HFF-Myc (cell line): Measurements from ENCODE around the gene NR3C2.

Experiments
- DNase-seq: peaks from one replicate; pipeline ENCODE4 v3.0.0-alpha.2; 2011; ENCODE audit warnings: low read depth; ENCODE audit errors: extremely low read depth
- H3K4me3 ChIP-seq: replicated peaks from 2 replicates; pipeline ENCODE4 v1.5.1; 2011; ENCODE audit warnings: low read depth, mild to moderate bottlenecking, control low read depth, low read length
- TF ChIP-seq, protein P1 (sequence below): IDR thresholded peaks from 2 replicates; pipeline ENCODE4 v1.5.1; 2012; ENCODE audit warnings: mild to moderate bottlenecking, low read depth, low read length, control low read depth; ENCODE audit errors: missing control alignments

The NR3C2 gene

DNA sequence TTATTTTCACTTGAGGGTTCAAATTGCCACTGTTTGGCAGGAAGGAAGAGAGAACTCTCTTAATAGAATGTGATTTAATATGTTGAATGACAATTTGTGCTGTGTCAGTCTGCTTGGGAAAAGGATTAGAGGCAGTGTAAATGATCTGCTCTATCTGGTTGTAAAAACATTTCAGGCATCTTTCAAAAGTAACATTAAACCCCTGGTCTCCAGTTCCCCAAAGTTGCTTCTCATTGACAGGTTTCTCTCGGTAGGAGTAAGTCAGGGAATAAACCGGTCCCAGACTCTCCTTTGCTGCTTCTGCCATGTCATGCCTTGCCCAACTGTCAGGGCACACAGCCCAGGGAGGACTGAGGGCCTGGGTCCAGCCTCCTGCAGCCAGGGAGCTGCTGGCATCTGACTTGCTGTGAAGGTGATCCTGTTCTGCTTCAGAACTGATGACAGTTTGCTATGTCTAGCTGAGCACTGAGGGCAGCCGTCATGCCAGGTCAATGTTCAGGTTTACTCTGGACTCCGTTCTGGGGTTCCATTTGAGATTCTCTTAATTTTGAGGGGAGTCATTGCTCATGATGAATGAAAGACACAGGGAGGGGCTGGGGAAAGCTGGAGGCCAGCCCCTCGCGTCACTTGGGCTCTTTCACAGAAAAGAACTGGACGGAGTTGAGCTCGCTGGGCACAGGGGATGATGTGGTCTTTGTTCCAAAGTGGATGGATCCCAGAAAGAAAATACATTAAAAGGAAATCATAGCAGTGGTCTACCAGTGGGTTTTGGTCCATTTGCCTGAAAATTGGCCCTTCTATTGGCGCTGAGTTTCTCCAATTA is 397.9 kb downstream of the NR3C2 start:
- no peak overlapping the region for H3K4me3 ChIP-seq
- no peak for DNase-seq
- TF ChIP-seq, protein P1, sequence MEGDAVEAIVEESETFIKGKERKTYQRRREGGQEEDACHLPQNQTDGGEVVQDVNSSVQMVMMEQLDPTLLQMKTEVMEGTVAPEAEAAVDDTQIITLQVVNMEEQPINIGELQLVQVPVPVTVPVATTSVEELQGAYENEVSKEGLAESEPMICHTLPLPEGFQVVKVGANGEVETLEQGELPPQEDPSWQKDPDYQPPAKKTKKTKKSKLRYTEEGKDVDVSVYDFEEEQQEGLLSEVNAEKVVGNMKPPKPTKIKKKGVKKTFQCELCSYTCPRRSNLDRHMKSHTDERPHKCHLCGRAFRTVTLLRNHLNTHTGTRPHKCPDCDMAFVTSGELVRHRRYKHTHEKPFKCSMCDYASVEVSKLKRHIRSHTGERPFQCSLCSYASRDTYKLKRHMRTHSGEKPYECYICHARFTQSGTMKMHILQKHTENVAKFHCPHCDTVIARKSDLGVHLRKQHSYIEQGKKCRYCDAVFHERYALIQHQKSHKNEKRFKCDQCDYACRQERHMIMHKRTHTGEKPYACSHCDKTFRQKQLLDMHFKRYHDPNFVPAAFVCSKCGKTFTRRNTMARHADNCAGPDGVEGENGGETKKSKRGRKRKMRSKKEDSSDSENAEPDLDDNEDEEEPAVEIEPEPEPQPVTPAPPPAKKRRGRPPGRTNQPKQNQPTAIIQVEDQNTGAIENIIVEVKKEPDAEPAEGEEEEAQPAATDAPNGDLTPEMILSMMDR = no peak

GRCh38 chr4:148041606-148042329 is 400.4 kb downstream of the NR3C2 start:
- H3K4me3 ChIP-seq = no peak overlapping the region
- TF ChIP-seq, protein P1 = no peak
- no peak for DNase-seq

- H3K4me3 ChIP-seq = no peak overlapping the region
- TF ChIP-seq, protein P1 = no peak
- DNase-seq = no peak
These were observed 407.4 kb downstream of the NR3C2 start for GRCh38 chr4:148034813-148035212.

- TF ChIP-seq, protein P1 = no peak
- H3K4me3 ChIP-seq = no peak overlapping the region
- DNase-seq = no peak
These were observed 411.9 kb downstream of the NR3C2 start for GRCh38 chr4:148030193-148030873.

- H3K4me3 ChIP-seq = no peak overlapping the region
- DNase-seq = no peak
- TF ChIP-seq, protein P1 = no peak
These were observed 412.4 kb downstream of the NR3C2 start for GRCh38 chr4:148029781-148030180.
